Measurements from ENCODE around the gene LGALS8.

The LGALS8 gene

DNA sequence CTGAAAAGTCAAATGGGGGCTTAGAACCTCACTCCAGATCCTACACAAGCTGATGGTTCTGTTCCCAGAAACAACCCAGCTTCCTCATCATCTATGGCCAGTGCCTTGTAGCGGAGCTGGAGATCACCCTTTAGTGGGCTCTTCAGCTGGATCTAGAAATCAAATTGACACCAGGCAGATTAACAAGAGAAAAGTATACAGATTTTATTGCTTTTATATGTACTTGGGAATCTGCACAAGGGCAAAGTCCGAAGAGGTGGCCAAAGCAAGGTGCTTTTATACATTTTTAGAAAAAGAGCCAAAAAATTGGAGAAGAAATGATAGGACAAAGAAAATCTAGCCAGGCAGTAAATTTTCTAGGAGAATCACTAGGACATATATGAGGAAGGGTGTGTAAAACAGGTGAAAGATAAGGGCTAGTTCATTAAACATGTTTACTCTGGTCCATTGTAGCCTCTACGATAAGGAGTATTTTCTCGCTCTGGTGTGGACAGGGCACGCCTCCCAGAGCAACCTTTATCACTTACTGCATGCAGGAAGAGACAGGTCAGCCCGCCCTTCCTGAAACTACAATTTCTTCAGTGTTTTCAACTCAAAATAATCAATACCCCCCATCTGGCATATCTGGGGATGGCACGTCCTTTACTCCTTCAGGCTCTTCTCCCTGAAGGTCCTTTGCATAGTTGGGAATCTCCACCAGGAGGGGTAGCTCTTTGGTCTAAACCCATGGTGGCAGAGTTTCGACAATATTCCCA, 14.0 kb upstream of the LGALS8 start:
- no peaks in the 10 kb centered on the region for H4K20me1 ChIP-seq (ENCODE audit: insufficient read depth, low read length, poor library complexity, severe bottlenecking)

DNA sequence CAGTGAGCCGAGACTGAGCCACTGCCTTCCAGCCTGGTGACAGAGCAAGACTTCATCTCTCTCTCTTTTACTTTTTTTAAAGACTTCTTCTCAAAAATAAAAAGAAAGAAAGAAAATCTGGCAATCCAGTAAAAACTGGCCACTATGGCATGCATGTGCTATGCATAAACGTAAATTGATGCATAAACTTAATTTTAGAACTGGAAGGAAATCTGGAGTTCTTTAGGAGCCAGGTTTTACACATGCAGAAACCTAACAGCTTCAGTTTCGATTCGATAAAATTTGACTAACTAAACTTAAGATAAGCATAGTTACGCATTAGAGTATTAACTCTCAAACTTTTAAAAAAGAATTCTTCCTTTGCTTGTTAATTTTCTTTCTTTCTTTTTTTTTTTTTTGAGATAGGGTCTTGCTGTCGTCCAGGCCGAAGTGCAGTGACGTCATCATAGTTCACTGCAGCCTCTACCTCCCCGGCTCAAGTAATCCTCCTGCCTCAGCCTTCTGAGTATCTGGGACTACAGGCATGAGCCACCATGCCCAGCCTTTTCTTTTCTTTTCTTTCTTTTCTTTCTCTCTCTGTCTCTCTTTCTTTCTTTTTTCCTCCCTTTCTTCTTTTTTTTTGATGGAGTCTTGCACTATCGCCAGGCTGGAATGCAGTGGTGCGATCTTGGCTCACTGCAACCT, 11.9 kb upstream of the LGALS8 start:
- no peaks in the 10 kb centered on the region for H3K79me2 ChIP-seq (ENCODE audit: insufficient read depth, low read length)
- no peak overlapping the region for H2AFZ ChIP-seq (ENCODE audit: low read length)
- H3K36me3 ChIP-seq (ENCODE audit: insufficient read depth, low read length): no peaks in the 10 kb centered on the region
- no peaks in the 10 kb centered on the region for H3K27me3 ChIP-seq (ENCODE audit: insufficient read depth, low read length, poor library complexity, severe bottlenecking)
- H4K20me1 ChIP-seq (ENCODE audit: insufficient read depth, low read length, poor library complexity, severe bottlenecking): no peaks in the 10 kb centered on the region
- TF ChIP-seq, protein P1, sequence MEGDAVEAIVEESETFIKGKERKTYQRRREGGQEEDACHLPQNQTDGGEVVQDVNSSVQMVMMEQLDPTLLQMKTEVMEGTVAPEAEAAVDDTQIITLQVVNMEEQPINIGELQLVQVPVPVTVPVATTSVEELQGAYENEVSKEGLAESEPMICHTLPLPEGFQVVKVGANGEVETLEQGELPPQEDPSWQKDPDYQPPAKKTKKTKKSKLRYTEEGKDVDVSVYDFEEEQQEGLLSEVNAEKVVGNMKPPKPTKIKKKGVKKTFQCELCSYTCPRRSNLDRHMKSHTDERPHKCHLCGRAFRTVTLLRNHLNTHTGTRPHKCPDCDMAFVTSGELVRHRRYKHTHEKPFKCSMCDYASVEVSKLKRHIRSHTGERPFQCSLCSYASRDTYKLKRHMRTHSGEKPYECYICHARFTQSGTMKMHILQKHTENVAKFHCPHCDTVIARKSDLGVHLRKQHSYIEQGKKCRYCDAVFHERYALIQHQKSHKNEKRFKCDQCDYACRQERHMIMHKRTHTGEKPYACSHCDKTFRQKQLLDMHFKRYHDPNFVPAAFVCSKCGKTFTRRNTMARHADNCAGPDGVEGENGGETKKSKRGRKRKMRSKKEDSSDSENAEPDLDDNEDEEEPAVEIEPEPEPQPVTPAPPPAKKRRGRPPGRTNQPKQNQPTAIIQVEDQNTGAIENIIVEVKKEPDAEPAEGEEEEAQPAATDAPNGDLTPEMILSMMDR (conservative IDR thresholded peaks at IDR 0.05; ENCODE audit: low read length): no peak
- no peak for TF ChIP-seq EZH2phosphoT487 (IDR thresholded peaks at IDR 0.05; ENCODE audit: borderline replicate concordance)
- H3K9ac ChIP-seq (ENCODE audit: low read depth, low read length, poor library complexity, severe bottlenecking): no peak overlapping the region
- no peaks in the 10 kb centered on the region for H3K9me3 ChIP-seq (ENCODE audit: insufficient read depth, low read depth, low read length)
- no peak overlapping the region for H3K4me3 ChIP-seq (ENCODE audit: low read length, poor library complexity, severe bottlenecking)
- no peaks in the 10 kb centered on the region for H3K9me2 ChIP-seq (replicated peaks; ENCODE audit: low read depth, low read length)
- H3F3A ChIP-seq (ENCODE audit: low read depth): no peaks in the 10 kb centered on the region
- no peak overlapping the region for H3K4me2 ChIP-seq (ENCODE audit: low read depth, low read length, poor library complexity, severe bottlenecking)
- no peaks in the 10 kb centered on the region for H3K4me1 ChIP-seq (ENCODE audit: insufficient read depth, low read length, poor library complexity, severe bottlenecking)

More for the DNA sequence above, 14.0 kb upstream of the LGALS8 start:
- Histone ChIP-seq H3K9ac (ENCODE audit: low read depth, low read length, poor library complexity, severe bottlenecking) (no peak overlapping the region), H3K4me1 (ENCODE audit: insufficient read depth, low read length, poor library complexity, severe bottlenecking) (no peaks in the 10 kb centered on the region), H2AFZ (ENCODE audit: low read length) (no peak overlapping the region), H3K79me2 (ENCODE audit: insufficient read depth, low read length) (no peaks in the 10 kb centered on the region), H3K4me3 (ENCODE audit: low read length, poor library complexity, severe bottlenecking) (no peak overlapping the region), H3K9me3 (ENCODE audit: insufficient read depth, low read depth, low read length) (no peaks in the 10 kb centered on the region), H3K4me2 (ENCODE audit: low read depth, low read length, poor library complexity, severe bottlenecking) (no peak overlapping the region), H3K27me3 (ENCODE audit: insufficient read depth, low read length, poor library complexity, severe bottlenecking) (no peaks in the 10 kb centered on the region), H3K9me2 (replicated peaks; ENCODE audit: low read depth, low read length) (no peaks in the 10 kb centered on the region), H3K36me3 (ENCODE audit: insufficient read depth, low read length) (no peaks in the 10 kb centered on the region), H3F3A (ENCODE audit: low read depth) (no peaks in the 10 kb centered on the region)
- TF ChIP-seq, protein P1 (conservative IDR thresholded peaks at IDR 0.05; ENCODE audit: low read length): no peak
- no peak for TF ChIP-seq EZH2phosphoT487 (IDR thresholded peaks at IDR 0.05; ENCODE audit: borderline replicate concordance)

GRCh38 chr1:236514703-236515442, 8.9 kb upstream of the LGALS8 start:
- H3F3A ChIP-seq (ENCODE audit: low read depth): no peaks in the 10 kb centered on the region
- no peaks in the 10 kb centered on the region for H3K9me3 ChIP-seq (ENCODE audit: insufficient read depth, low read depth, low read length)
- H3K36me3 ChIP-seq (ENCODE audit: insufficient read depth, low read length): no peaks in the 10 kb centered on the region
- no peaks in the 10 kb centered on the region for H3K27me3 ChIP-seq (ENCODE audit: insufficient read depth, low read length, poor library complexity, severe bottlenecking)
- no peaks in the 10 kb centered on the region for H3K79me2 ChIP-seq (ENCODE audit: insufficient read depth, low read length)
- TF ChIP-seq EZH2phosphoT487 (IDR thresholded peaks at IDR 0.05; ENCODE audit: borderline replicate concordance): no peak
- TF ChIP-seq, protein P1 (conservative IDR thresholded peaks at IDR 0.05; ENCODE audit: low read length): no peak
- H3K4me3 ChIP-seq (ENCODE audit: low read length, poor library complexity, severe bottlenecking): no peak overlapping the region
- no peak overlapping the region for H3K4me2 ChIP-seq (ENCODE audit: low read depth, low read length, poor library complexity, severe bottlenecking)
- H3K9ac ChIP-seq (ENCODE audit: low read depth, low read length, poor library complexity, severe bottlenecking): no peak overlapping the region
- H3K9me2 ChIP-seq (replicated peaks; ENCODE audit: low read depth, low read length): no peaks in the 10 kb centered on the region
- no peaks in the 10 kb centered on the region for H4K20me1 ChIP-seq (ENCODE audit: insufficient read depth, low read length, poor library complexity, severe bottlenecking)
- no peak overlapping the region for H2AFZ ChIP-seq (ENCODE audit: low read length)
- H3K4me1 ChIP-seq (ENCODE audit: insufficient read depth, low read length, poor library complexity, severe bottlenecking): no peaks in the 10 kb centered on the region

Data from Loucy (cell line).